ENCODE measurements around the gene ARGLU1. TPM values are rescaled to one million over a fixed set of nuclear protein-coding genes. Genes with fewer than 3 reads are reported as not detected.

The ARGLU1 gene
- total and polyA plus RNA-seq, 5 donors from 2014 or later: 25.7 to 235 (median 34.8) TPM

DNA sequence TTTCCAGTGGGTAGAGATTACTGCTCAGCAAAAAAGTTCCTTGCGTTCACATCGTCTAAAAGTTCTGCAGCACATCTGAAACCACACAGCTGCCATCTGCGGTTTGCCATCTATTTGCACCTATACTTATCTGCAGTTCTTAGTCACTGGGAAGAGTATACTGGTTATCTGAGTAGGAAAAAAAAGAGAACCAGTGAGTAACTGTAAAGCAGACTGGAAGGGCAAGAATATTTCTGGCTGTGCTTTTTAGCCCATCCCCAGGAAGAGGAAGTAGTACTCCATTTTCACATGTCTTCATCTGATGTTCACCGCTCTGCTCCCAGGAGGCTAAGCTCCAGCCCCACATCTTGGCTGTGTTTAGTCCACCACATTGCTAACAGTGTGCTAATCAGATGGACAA is 68.0 kb downstream of the ARGLU1 start:
- Mint-ChIP-seq H3K27me3 (peaks cover 26% of the 10 kb centered on the region), H3K4me3 (no peak overlapping the region), H3K9me3 (peaks cover 0 to 6% (median 0%) of the 10 kb centered on the region in 7 donors), H3K4me1 (peaks cover 0 to 2% (median 0%) of the 10 kb centered on the region in 4 donors), H3K36me3 (no peaks in the 10 kb centered on the region), H3K27ac (no peak overlapping the region)
- DNase-seq (no peak), ATAC-seq (ENCODE audit: low read depth in 2 of 2) (no peak)
- H3K9me3 ChIP-seq (ENCODE audit: control insufficient read depth in 2 of 2, low read length in 2 of 2): no peaks in the 10 kb centered on the region
- H3K36me3 ChIP-seq (ENCODE audit: control insufficient read depth, insufficient read depth, low read length): no peaks in the 10 kb centered on the region
- no peaks in the 10 kb centered on the region for H3K4me1 ChIP-seq (ENCODE audit: control insufficient read depth, insufficient read depth, low read length, poor library complexity, severe bottlenecking)
- H3K27me3 ChIP-seq (ENCODE audit: control insufficient read depth, insufficient read depth, low read length): peaks cover 18% of the 10 kb centered on the region
- no peak overlapping the region for H3K27ac ChIP-seq (ENCODE audit: insufficient read depth, low read length, poor library complexity, severe bottlenecking)
- no peak overlapping the region for H3K4me3 ChIP-seq (ENCODE audit: low read depth, low read length)

DNA sequence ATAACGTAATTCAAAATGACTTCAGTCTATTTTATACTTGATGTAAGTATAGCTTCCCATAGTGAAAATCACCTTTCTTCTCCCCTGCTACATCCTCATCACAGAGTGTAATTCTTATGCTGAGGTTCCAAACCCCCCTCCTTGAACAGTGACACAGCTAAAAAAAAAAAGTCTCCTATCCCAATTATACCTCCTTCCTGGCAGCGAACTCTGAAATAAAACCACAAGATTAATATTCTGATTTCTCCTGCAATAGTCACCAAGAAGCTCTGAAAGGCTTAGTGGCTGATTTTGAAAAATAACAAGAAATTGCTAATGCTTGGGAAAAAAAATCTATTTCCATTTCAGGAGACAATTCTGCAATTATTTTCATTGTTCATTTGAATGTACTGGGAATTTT is 68.8 kb downstream of the ARGLU1 start:
- H3K9me3 Mint-ChIP-seq: peaks cover 0 to 6% (median 0%) of the 10 kb centered on the region in 7 donors
- no peak for ATAC-seq (ENCODE audit: low read depth in 2 of 2)
- H3K36me3 Mint-ChIP-seq: no peaks in the 10 kb centered on the region
- no peak for DNase-seq
- Histone ChIP-seq H3K27me3 (ENCODE audit: control insufficient read depth, insufficient read depth, low read length) (peaks cover 14% of the 10 kb centered on the region), H3K9me3 (ENCODE audit: control insufficient read depth in 2 of 2, low read length in 2 of 2) (no peaks in the 10 kb centered on the region), H3K27ac (ENCODE audit: insufficient read depth, low read length, poor library complexity, severe bottlenecking) (no peak overlapping the region), H3K36me3 (ENCODE audit: control insufficient read depth, insufficient read depth, low read length) (no peaks in the 10 kb centered on the region), H3K4me1 (ENCODE audit: control insufficient read depth, insufficient read depth, low read length, poor library complexity, severe bottlenecking) (no peaks in the 10 kb centered on the region), H3K4me3 (ENCODE audit: low read depth, low read length) (no peak overlapping the region)
- peaks cover 0 to 2% (median 0%) of the 10 kb centered on the region in 4 donors for H3K4me1 Mint-ChIP-seq
- peaks cover 30% of the 10 kb centered on the region for H3K27me3 Mint-ChIP-seq
- no peak overlapping the region for H3K4me3 Mint-ChIP-seq
- H3K27ac Mint-ChIP-seq: no peak overlapping the region

DNA sequence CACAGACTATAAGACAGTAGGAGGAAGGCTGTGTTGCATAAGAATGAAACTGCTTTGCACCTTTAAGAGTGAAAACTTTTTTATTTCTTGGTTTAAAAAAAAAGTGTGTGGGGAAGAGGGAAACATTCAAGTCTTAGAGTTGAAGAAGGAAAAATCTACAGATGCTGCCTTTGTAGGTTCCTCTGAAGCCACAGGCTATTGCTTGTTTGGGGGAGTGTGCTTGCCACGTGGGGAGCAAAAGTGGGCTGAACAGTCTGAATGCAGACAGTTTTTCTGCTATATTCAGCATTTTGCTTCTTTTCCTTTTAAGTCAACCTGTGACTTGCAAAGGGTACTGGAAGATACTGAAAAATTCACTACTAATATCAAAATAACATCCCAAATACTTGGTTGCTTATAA is 69.4 kb downstream of the ARGLU1 start:
- ATAC-seq (ENCODE audit: low read depth in 2 of 2) (no peak), DNase-seq (no peak)
- no peaks in the 10 kb centered on the region for H3K36me3 ChIP-seq (ENCODE audit: control insufficient read depth, insufficient read depth, low read length)
- no peak overlapping the region for H3K27ac ChIP-seq (ENCODE audit: insufficient read depth, low read length, poor library complexity, severe bottlenecking)
- Mint-ChIP-seq H3K4me3 (no peak overlapping the region), H3K27ac (no peak overlapping the region), H3K4me1 (peaks cover 0 to 2% (median 0%) of the 10 kb centered on the region in 4 donors), H3K27me3 (peaks cover 28% of the 10 kb centered on the region), H3K36me3 (no peaks in the 10 kb centered on the region), H3K9me3 (peaks cover 0 to 6% (median 0%) of the 10 kb centered on the region in 7 donors)
- no peaks in the 10 kb centered on the region for H3K4me1 ChIP-seq (ENCODE audit: control insufficient read depth, insufficient read depth, low read length, poor library complexity, severe bottlenecking)
- peaks cover 17% of the 10 kb centered on the region for H3K27me3 ChIP-seq (ENCODE audit: control insufficient read depth, insufficient read depth, low read length)
- no peak overlapping the region for H3K4me3 ChIP-seq (ENCODE audit: low read depth, low read length)
- no peaks in the 10 kb centered on the region for H3K9me3 ChIP-seq (ENCODE audit: control insufficient read depth in 2 of 2, low read length in 2 of 2)

DNA sequence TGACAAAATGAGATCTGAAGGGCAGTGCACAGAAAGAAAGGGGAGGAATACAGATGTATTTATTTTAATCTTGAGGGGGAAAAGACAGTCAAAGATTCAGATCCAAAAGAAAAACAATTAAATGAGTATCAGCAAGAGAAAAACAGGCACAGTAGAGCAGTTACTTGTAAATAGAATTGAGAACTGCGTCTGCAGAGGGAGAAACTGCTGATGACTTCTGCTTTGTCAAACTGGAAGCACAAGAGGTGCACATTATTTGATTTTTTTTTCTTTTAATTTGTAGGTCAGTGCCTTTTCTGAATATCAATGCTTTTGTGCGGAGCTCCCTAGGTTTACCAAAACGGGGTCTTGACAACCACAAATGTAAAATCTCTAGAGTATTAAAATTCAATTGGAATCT is 69.8 kb downstream of the ARGLU1 start:
- ATAC-seq (ENCODE audit: low read depth in 2 of 2): no peak
- H3K27ac ChIP-seq (ENCODE audit: insufficient read depth, low read length, poor library complexity, severe bottlenecking): no peak overlapping the region
- H3K4me3 ChIP-seq (ENCODE audit: low read depth, low read length): no peak overlapping the region
- H3K27ac Mint-ChIP-seq: no peak overlapping the region
- H3K27me3 Mint-ChIP-seq: peaks cover 25% of the 10 kb centered on the region
- DNase-seq: no peak
- H3K9me3 ChIP-seq (ENCODE audit: control insufficient read depth in 2 of 2, low read length in 2 of 2): no peaks in the 10 kb centered on the region
- peaks cover 0 to 2% (median 0%) of the 10 kb centered on the region in 4 donors for H3K4me1 Mint-ChIP-seq
- no peaks in the 10 kb centered on the region for H3K36me3 ChIP-seq (ENCODE audit: control insufficient read depth, insufficient read depth, low read length)
- no peaks in the 10 kb centered on the region for H3K36me3 Mint-ChIP-seq
- peaks cover 17% of the 10 kb centered on the region for H3K27me3 ChIP-seq (ENCODE audit: control insufficient read depth, insufficient read depth, low read length)
- H3K4me1 ChIP-seq (ENCODE audit: control insufficient read depth, insufficient read depth, low read length, poor library complexity, severe bottlenecking): no peaks in the 10 kb centered on the region
- no peak overlapping the region for H3K4me3 Mint-ChIP-seq
- H3K9me3 Mint-ChIP-seq: peaks cover 0 to 6% (median 0%) of the 10 kb centered on the region in 7 donors

DNA sequence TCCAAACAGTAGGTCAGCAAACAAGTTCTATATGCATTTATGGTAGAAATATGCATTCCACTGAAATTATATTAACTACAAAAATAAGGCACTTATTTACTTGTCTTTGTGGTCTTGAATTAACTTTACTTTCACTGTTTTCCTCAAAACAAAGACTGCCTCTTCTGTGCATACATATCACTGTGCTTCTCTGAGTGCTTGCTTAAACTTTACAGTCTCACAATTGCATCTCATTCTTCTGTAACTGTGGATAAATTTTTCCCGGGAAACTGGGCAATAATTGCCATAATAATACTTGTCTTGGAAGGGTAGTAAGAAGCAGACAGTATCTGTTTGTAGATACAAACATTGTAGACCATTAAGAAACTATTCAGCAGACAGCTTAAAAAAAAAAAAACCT is 70.9 kb downstream of the ARGLU1 start:
- Histone ChIP-seq H3K27ac (ENCODE audit: insufficient read depth, low read length, poor library complexity, severe bottlenecking) (no peak overlapping the region), H3K36me3 (ENCODE audit: control insufficient read depth, insufficient read depth, low read length) (no peaks in the 10 kb centered on the region), H3K27me3 (ENCODE audit: control insufficient read depth, insufficient read depth, low read length) (peaks cover 12% of the 10 kb centered on the region), H3K9me3 (ENCODE audit: control insufficient read depth in 2 of 2, low read length in 2 of 2) (no peaks in the 10 kb centered on the region), H3K4me3 (ENCODE audit: low read depth, low read length) (no peak overlapping the region), H3K4me1 (ENCODE audit: control insufficient read depth, insufficient read depth, low read length, poor library complexity, severe bottlenecking) (no peaks in the 10 kb centered on the region)
- no peak for DNase-seq
- Mint-ChIP-seq H3K9me3 (peaks cover 0 to 6% (median 0%) of the 10 kb centered on the region in 7 donors), H3K4me3 (no peak overlapping the region), H3K27me3 (peaks cover 28% of the 10 kb centered on the region), H3K36me3 (no peaks in the 10 kb centered on the region), H3K27ac (no peak overlapping the region), H3K4me1 (peaks cover 0 to 3% (median under 1%) of the 10 kb centered on the region in 4 donors)
- ATAC-seq (ENCODE audit: low read depth in 2 of 2): no peak

DNA sequence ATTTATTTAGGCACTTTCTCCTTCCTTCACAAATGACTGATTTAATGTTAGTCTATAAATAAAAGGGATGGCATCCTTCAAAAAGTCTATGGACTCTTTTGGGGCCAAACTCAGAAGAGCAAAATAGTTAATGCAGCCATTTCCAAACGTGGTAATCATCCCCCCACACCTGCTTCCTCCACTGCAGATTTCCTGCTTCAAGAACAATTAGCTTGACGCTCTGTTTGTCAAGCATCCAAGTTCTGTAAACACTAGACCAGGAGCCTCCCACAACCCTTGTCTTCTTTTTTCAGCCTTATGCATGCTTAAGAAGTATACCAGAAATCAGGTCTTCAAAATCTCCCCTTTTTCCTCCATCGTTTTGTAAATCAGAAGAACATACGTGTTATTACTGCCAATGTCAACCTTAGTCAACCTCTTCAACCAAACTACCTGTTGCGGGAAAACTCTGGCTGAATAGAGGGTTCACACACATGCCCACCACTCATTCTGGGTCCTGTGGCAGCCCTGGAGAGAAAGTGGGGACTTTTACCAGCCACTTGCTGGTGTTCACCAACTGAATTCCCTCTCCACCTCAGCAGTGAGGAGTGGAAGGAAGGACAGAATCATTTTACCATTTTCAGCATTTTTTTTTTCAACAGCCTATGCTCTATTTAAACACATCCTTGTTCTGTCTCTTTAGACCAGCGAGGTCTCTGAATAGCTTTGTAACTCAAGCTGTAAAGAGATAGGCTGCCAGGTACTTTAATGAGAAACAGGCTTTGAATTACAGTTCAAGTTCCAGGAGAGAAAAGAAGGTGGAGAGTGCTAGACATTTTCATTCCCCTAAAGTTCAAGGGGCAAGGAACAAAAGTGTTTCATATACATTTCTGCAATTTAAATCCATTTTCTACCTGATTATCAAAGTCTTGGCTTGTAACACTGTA is 71.6 kb downstream of the ARGLU1 start:
- Mint-ChIP-seq H3K27me3 (peaks cover 30% of the 10 kb centered on the region), H3K9me3 (peaks cover 0 to 6% (median 0%) of the 10 kb centered on the region in 7 donors), H3K36me3 (no peaks in the 10 kb centered on the region), H3K27ac (no peak overlapping the region), H3K4me3 (no peak overlapping the region), H3K4me1 (peaks cover 0 to 7% (median 2%) of the 10 kb centered on the region in 4 donors)
- no peak for DNase-seq
- Histone ChIP-seq H3K36me3 (ENCODE audit: control insufficient read depth, insufficient read depth, low read length) (no peaks in the 10 kb centered on the region), H3K4me1 (ENCODE audit: control insufficient read depth, insufficient read depth, low read length, poor library complexity, severe bottlenecking) (no peaks in the 10 kb centered on the region), H3K27ac (ENCODE audit: insufficient read depth, low read length, poor library complexity, severe bottlenecking) (no peak overlapping the region), H3K9me3 (ENCODE audit: control insufficient read depth in 2 of 2, low read length in 2 of 2) (no peaks in the 10 kb centered on the region), H3K27me3 (ENCODE audit: control insufficient read depth, insufficient read depth, low read length) (peaks cover 12% of the 10 kb centered on the region), H3K4me3 (ENCODE audit: low read depth, low read length) (no peak overlapping the region)
- no peak for ATAC-seq (ENCODE audit: low read depth in 2 of 2)

DNA sequence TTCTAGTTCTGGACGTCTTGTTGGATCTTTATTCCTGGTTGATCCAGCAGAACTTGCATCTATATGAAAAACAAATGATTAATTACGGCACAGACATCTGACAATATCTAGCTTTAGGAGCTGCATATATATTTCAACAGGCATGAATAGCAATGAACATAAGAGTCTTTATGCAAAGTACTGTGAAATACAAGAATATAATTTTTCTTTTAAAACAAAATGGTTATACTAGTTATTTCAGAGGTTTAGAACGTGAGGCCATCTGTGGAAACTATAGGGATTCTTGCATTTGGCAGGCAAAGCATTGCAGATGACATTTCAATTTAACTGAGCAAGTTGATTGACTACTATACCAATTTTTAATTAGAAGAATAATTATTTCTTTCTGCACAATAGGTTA is 73.0 kb downstream of the ARGLU1 start:
- Mint-ChIP-seq H3K36me3 (no peaks in the 10 kb centered on the region), H3K27ac (no peak overlapping the region), H3K27me3 (peaks cover 34% of the 10 kb centered on the region), H3K9me3 (peaks cover 0 to 2% (median 0%) of the 10 kb centered on the region in 7 donors), H3K4me3 (no peak overlapping the region), H3K4me1 (peaks cover 4 to 16% (median 4%) of the 10 kb centered on the region in 4 donors)
- Histone ChIP-seq H3K36me3 (ENCODE audit: control insufficient read depth, insufficient read depth, low read length) (no peaks in the 10 kb centered on the region), H3K9me3 (ENCODE audit: control insufficient read depth in 2 of 2, low read length in 2 of 2) (no peaks in the 10 kb centered on the region), H3K27ac (ENCODE audit: insufficient read depth, low read length, poor library complexity, severe bottlenecking) (no peak overlapping the region), H3K4me1 (ENCODE audit: control insufficient read depth, insufficient read depth, low read length, poor library complexity, severe bottlenecking) (peaks cover 5% of the 10 kb centered on the region), H3K27me3 (ENCODE audit: control insufficient read depth, insufficient read depth, low read length) (peaks cover 12% of the 10 kb centered on the region), H3K4me3 (ENCODE audit: low read depth, low read length) (no peak overlapping the region)
- no peak for DNase-seq
- no peak for ATAC-seq (ENCODE audit: low read depth in 2 of 2)

Data from CD4-positive, CD25-positive, alpha-beta regulatory T cell (primary cell).